Rectal smooth muscle tissue (tissue), 1 donor: Measurements from ENCODE around the gene ZNF511.

Source experiments
- H3K27ac ChIP-seq: one replicate; pipeline ENCODE4 v1.7.0; 2013; ENCODE audit warnings: low read depth, low read length, inconsistent platforms
- H3K27me3 ChIP-seq: one replicate; pipeline ENCODE4 v1.7.0; 2013; ENCODE audit warnings: low read length; ENCODE audit not compliant: control insufficient read depth, insufficient read depth
- H3K36me3 ChIP-seq: one replicate; pipeline ENCODE4 v1.7.0; 2013; ENCODE audit warnings: low read length; ENCODE audit not compliant: control insufficient read depth, insufficient read depth
- H3K4me1 ChIP-seq: one replicate; pipeline ENCODE4 v1.7.0; 2013; ENCODE audit warnings: low read length; ENCODE audit not compliant: control insufficient read depth, insufficient read depth
- H3K4me3 ChIP-seq: one replicate; pipeline ENCODE4 v1.7.0; 2013; ENCODE audit warnings: low read length
- H3K9ac ChIP-seq: one replicate; pipeline ENCODE4 v1.7.0; 2013; ENCODE audit warnings: low read length

ZNF511 gene

DNA sequence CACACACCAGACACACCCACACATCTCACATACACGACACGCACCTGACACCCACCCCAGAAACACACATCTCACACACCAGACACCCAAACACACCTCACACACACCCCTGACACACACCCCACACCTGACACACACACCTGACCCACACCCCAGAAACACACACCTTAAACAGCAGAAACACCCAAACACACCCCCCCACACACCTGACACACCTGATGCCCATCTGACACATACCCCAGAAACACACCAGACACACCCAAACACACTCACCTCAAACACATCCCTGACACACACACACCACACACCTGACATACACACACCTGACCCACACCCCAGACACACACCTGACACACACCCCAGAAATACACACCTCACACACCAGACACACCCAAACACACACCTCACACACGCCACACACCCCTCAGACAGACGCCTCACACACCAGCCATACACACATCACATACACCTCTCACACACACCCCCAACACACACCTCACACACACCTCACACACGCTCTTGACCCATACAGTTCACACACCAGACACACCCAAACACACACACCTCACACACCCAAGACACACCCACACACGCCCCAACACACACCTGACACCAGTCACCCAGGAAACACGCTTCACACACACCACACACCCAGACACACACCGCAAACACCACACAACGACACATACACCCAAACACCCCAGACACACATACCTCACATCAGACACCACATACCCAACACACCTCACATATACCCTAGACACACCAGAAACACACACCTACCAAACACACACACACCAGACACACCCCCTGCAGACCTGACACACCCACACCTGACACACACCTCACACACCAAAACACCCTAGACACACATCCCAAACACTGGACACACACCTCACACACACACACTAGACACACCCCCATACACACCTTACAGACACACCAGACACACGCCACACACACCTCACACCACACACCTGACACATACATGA is 29.7 kb downstream of the ZNF511 start:
- peaks cover 5% of the 10 kb centered on the region for H3K4me1 ChIP-seq
- no peak overlapping the region for H3K4me3 ChIP-seq
- H3K27me3 ChIP-seq, result peaks cover 43% of the 10 kb centered on the region
- H3K9ac ChIP-seq, result no peak overlapping the region
- no peak overlapping the region for H3K27ac ChIP-seq
- no peaks in the 10 kb centered on the region for H3K36me3 ChIP-seq

DNA sequence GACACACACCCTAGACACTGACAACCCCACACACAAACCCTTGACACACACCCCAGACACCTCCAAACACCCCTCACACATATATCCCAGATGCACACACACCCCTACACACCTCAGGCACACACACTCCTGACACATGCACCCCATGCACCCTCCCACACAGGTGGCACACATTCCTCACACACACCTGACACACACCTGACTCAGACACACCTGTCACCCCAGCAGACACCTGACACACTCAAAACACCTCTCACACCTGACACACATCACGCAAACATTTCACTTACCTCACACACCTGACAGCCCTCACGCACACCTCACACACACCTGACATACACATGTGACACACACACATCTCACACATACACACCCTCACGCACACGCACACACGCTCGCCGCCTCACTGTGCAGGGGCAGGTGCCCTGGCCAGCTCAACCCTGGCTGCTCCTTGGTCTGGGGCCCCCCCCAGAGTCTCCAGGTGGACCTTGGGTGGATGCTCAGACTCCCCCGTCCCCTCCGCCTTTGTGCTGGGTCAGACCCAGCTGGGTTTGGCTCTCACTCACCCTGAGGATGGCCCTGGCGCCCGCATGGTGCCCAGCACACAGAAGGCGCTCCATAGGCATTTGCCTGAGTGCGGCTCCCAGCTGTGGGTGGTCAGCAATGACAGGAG is 31.1 kb downstream of the ZNF511 start:
- H3K36me3 ChIP-seq, result no peaks in the 10 kb centered on the region
- H3K27me3 ChIP-seq, result peaks cover 43% of the 10 kb centered on the region
- H3K4me1 ChIP-seq, result peaks cover 3% of the 10 kb centered on the region
- no peak overlapping the region for H3K27ac ChIP-seq
- H3K9ac ChIP-seq, result no peak overlapping the region
- H3K4me3 ChIP-seq, result no peak overlapping the region

DNA sequence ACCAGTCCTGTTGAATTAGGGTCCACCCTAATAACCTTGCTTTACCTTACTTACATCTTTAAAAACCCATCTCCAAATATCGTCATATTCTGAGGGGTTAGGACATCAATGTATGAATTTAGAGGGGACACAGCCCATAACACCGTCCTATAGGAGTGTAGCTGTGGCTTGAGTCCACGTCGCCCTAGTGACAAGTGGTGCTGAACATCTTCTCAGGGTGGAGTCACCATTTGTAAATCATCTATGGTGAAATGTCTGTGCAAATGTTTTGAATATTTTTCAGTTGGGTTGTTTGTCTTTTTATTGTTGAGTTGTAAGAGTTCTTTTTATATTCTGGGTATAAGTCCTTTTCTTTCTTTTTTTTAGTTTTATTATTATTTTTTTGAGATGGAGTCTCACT is 33.3 kb downstream of the ZNF511 start:
- no peaks in the 10 kb centered on the region for H3K4me1 ChIP-seq
- peaks cover 31% of the 10 kb centered on the region for H3K27me3 ChIP-seq
- H3K27ac ChIP-seq, result no peak overlapping the region
- H3K4me3 ChIP-seq, result no peak overlapping the region
- no peaks in the 10 kb centered on the region for H3K36me3 ChIP-seq
- H3K9ac ChIP-seq, result no peak overlapping the region

DNA sequence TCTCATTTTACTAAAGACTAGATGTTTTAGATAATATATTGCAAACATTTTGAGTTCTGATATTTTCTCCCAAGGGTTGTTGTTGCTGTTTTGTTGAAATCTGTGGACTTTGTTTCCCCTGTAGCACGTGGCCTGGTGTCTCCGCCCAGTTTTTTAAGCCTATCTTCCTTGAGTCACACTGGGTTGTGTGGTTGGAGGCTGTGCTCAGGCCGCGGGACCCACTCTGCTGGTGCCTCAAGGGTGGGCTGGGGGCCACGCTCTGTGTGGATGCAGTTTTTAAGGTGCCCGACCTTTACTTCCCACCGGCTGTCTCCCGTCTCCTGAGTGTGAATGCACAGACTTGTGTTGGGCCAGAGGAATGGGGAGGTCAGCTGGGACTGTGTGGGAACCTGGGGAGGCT is 34.2 kb downstream of the ZNF511 start:
- Histone ChIP-seq H3K4me3 (no peak overlapping the region), H3K27ac (no peak overlapping the region), H3K36me3 (no peaks in the 10 kb centered on the region), H3K27me3 (peaks cover 21% of the 10 kb centered on the region), H3K9ac (no peak overlapping the region), H3K4me1 (no peaks in the 10 kb centered on the region)

GRCh38 chr10:133343558-133343957 is 34.8 kb downstream of the ZNF511 start:
- H3K4me3 ChIP-seq, result no peak overlapping the region
- H3K27ac ChIP-seq, result no peak overlapping the region
- H3K27me3 ChIP-seq, result peaks cover 15% of the 10 kb centered on the region

GRCh38 chr10:133344236-133344635 is 35.5 kb downstream of the ZNF511 start:
- no peak overlapping the region for H3K27ac ChIP-seq
- no peak overlapping the region for H3K4me3 ChIP-seq
- no peak overlapping the region for H3K9ac ChIP-seq
- no peaks in the 10 kb centered on the region for H3K36me3 ChIP-seq
- peaks cover 12% of the 10 kb centered on the region for H3K27me3 ChIP-seq
- no peaks in the 10 kb centered on the region for H3K4me1 ChIP-seq

More at GRCh38 chr10:133343558-133343957, 34.8 kb downstream of the ZNF511 start:
- Histone ChIP-seq H3K36me3 (no peaks in the 10 kb centered on the region), H3K4me1 (no peaks in the 10 kb centered on the region), H3K9ac (no peak overlapping the region)

DNA sequence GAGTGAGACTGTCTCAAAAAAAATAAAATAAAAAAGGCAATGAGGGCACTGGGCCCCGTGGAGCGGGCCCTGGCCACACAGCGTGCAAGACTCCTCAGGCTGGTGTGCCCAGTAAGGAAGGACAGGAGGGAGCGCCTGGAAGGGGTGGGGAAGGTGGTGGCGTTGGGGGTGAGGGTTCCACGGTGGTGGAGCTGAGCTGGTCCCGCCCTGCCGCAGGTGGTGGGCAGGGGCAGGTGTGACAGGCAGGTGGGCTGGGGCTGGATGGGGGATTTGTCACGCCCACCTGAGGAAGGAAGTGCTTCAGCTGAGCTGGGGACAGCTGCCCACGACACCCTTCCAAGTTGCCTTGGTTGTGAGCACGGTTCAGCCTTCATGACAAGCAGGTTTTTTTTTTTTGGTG is 37.7 kb downstream of the ZNF511 start:
- Histone ChIP-seq H3K4me1 (no peaks in the 10 kb centered on the region), H3K27me3 (peaks cover 6% of the 10 kb centered on the region), H3K36me3 (no peaks in the 10 kb centered on the region), H3K9ac (no peak overlapping the region), H3K27ac (no peak overlapping the region), H3K4me3 (no peak overlapping the region)

DNA sequence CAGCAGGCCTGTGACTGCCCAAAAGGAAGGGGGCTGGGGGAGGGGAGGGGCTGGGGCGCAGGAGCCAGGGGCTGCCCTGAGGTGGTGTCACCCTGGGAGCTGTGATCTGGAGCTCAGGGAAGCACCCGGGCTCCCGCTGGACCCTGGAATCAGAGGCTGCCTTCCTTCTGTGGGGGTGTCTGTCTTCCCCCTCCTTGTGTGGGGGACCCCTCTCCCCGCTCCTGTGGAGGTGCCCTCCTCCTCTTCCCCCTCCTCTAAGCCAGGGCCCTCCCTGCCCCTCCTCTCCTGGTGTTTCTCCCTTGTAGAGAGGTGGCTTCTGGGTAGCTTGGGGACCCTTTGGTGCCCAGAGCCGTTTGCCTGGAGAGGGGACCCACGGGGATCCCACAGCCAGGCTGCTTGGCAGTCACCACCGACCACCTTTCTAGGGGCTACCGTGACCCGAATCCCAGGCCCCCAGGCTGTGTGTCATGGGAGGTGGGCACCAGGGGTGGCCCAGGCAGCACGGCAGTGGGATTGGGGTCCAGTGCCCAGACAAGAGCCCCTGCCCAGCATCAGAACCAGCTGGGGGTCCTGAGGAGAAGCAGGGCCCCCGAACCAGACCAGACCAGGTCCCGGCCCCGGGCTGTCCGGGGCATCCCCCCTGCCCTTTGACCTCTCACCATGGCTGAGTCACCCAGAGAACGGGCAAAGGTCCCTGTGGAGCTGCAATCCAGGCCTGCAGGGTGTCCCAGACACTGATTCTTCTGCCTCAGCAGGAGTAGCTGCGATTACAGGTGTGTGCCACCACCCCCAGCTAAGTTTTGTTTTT is 39.2 kb downstream of the ZNF511 start:
- H3K4me1 ChIP-seq, result no peaks in the 10 kb centered on the region
- no peak overlapping the region for H3K4me3 ChIP-seq
- H3K36me3 ChIP-seq, result no peaks in the 10 kb centered on the region
- H3K27ac ChIP-seq, result no peak overlapping the region
- no peak overlapping the region for H3K9ac ChIP-seq
- H3K27me3 ChIP-seq, result peaks cover 6% of the 10 kb centered on the region

DNA sequence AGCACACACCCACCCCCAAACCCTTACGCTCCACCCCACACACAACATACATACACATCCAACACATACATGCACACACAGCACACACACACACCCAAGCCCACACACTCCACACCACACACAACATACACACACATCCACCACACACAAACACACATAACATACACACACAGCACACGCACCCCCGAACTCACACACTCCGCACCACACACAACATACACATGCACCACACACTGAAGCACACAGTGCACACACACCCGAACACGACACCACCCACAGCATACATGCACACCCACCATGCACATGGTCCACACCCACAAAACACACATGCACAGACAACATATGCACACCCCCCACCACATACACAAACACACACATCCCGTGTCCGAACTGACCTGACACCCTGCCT is 40.5 kb downstream of the ZNF511 start:
- Histone ChIP-seq H3K9ac (no peak overlapping the region), H3K4me1 (no peaks in the 10 kb centered on the region), H3K36me3 (no peaks in the 10 kb centered on the region), H3K27ac (no peak overlapping the region), H3K4me3 (no peak overlapping the region), H3K27me3 (peaks cover 6% of the 10 kb centered on the region)

- Histone ChIP-seq H3K36me3 (no peaks in the 10 kb centered on the region), H3K27me3 (peaks cover 1% of the 10 kb centered on the region), H3K9ac (no peak overlapping the region), H3K27ac (no peak overlapping the region), H3K4me3 (no peak overlapping the region), H3K4me1 (no peaks in the 10 kb centered on the region)
These were observed 40.9 kb downstream of the ZNF511 start for GRCh38 chr10:133349577-133350011.

- no peak overlapping the region for H3K27ac ChIP-seq
These were observed 41.7 kb downstream of the ZNF511 start for GRCh38 chr10:133350283-133350949.

GRCh38 chr10:133350950-133351329 is 42.2 kb downstream of the ZNF511 start:
- no peak overlapping the region for H3K27ac ChIP-seq
- no peak overlapping the region for H3K9ac ChIP-seq
- peaks cover 2% of the 10 kb centered on the region for H3K36me3 ChIP-seq
- H3K4me3 ChIP-seq, result no peak overlapping the region
- no peaks in the 10 kb centered on the region for H3K27me3 ChIP-seq
- H3K4me1 ChIP-seq, result no peaks in the 10 kb centered on the region

More at GRCh38 chr10:133350283-133350949, 41.7 kb downstream of the ZNF511 start:
- Histone ChIP-seq H3K36me3 (peaks cover under 1% of the 10 kb centered on the region), H3K9ac (no peak overlapping the region), H3K4me3 (no peak overlapping the region), H3K27me3 (no peaks in the 10 kb centered on the region), H3K4me1 (no peaks in the 10 kb centered on the region)
